Measurements from ENCODE around the gene SRSF2.

SRSF2 gene

DNA sequence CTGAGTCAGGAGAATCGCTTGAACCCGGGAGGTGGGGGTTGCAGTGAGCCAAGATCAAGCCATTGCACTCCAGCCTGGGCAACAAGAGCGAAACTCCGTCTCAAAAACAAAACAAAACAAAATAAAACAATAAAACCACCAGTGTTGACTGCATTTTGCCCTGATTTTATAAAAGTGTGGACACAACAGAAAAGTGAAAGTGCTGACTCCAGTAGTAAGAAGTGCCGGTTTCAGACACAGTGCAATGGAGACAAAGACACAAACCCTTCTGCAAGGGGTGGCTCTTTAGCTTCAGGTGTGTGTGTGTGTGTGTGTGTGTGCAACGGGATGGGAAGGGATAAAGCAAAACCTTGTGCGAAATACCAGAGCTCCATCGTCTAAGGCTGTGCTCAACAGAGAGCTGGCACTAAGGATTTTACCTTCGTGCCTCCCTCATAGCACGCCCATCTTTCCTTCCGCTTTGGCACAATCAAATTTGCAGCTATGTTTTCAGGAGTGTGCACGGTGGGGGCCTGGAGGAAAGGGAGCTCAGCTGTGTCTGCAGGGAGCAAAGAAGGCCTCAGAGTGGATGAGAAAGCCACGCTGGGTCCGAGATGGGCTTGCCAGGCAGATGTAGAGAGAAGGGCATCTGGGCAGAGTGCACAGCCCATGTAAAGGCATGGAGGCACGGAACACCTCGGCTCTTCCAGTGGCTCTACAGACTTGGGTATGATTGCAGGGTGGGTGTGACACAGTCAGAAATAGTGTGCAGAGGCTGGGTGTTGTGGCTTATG, 41.9 kb downstream of the SRSF2 start:
- ATAC-seq: no peak
- TF ChIP-seq BACH2 (CRISPR knock-in tag; IDR thresholded peaks at IDR 0.05; ENCODE audit: borderline replicate concordance) (no peak), PPARA (CRISPR knock-in tag; IDR thresholded peaks at IDR 0.05; ENCODE audit: borderline replicate concordance) (no peak), ZFP30 (CRISPR knock-in tag; IDR thresholded peaks at IDR 0.05) (no peak), RARB (CRISPR knock-in tag; IDR thresholded peaks at IDR 0.05) (no peak), ARNTL (CRISPR knock-in tag; IDR thresholded peaks at IDR 0.05; ENCODE audit: borderline replicate concordance, low read depth) (no peak), CSDC2 (CRISPR knock-in tag; IDR thresholded peaks at IDR 0.05) (no peak), TCF4 (CRISPR knock-in tag; IDR thresholded peaks at IDR 0.05; ENCODE audit: borderline replicate concordance) (no peak), TOX (CRISPR knock-in tag; IDR thresholded peaks at IDR 0.05; ENCODE audit: borderline replicate concordance) (no peak)
- TF ChIP-seq, protein P1, sequence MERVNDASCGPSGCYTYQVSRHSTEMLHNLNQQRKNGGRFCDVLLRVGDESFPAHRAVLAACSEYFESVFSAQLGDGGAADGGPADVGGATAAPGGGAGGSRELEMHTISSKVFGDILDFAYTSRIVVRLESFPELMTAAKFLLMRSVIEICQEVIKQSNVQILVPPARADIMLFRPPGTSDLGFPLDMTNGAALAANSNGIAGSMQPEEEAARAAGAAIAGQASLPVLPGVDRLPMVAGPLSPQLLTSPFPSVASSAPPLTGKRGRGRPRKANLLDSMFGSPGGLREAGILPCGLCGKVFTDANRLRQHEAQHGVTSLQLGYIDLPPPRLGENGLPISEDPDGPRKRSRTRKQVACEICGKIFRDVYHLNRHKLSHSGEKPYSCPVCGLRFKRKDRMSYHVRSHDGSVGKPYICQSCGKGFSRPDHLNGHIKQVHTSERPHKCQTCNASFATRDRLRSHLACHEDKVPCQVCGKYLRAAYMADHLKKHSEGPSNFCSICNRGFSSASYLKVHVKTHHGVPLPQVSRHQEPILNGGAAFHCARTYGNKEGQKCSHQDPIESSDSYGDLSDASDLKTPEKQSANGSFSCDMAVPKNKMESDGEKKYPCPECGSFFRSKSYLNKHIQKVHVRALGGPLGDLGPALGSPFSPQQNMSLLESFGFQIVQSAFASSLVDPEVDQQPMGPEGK (CRISPR knock-in tag; IDR thresholded peaks at IDR 0.05; ENCODE audit: borderline replicate concordance): no peak

DNA sequence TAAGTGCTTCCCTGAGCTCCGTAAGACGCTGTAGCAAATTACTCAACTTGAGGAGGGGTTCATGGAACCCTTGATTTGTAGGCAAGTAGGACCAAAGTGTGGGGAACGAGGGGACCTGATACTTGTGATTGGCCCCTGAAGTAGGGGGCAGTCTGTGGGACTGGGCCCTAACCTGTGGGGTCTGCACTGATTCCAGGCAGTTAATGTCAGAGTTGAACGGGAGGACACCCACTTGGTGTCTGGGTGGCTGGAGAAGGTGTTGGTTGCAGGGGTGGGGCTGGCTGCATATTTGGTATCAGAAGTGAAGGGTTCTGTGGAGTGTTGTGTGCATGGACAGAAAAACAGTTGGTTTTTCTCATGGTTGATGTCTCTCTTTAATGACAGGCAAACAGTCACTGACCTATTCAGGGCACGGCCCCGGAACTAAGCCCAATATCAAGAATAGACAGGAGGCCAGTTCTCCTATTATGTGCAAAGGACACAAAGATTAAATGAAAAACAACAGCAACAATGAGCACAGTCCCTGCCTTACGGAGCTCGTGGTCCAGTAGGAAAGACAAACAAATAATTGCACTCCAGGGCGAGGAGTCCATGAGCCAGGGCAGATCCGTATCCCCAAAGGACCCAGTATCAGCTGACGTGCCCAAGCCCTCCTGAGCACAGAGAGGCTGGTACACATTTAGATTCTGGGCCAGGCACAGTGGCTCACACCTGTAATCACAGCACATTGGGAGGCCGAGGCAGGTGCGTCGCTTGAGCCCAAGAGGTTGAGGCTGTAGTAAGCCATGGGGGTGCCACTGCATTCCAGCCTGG, 45.5 kb downstream of the SRSF2 start:
- no peak for ATAC-seq
- TF ChIP-seq BACH2 (CRISPR knock-in tag; IDR thresholded peaks at IDR 0.05; ENCODE audit: borderline replicate concordance): no peak
- TF ChIP-seq SNAI2 (CRISPR knock-in tag; IDR thresholded peaks at IDR 0.05): no peak
- TF ChIP-seq ZC3H10 (CRISPR knock-in tag; IDR thresholded peaks at IDR 0.05): no peak
- no peak for TF ChIP-seq GLIS3 (CRISPR knock-in tag; IDR thresholded peaks at IDR 0.05)
- TF ChIP-seq CSDC2 (CRISPR knock-in tag; IDR thresholded peaks at IDR 0.05): no peak
- no peak for TF ChIP-seq ZFP3 (CRISPR knock-in tag; IDR thresholded peaks at IDR 0.05)
- TF ChIP-seq, protein P2, sequence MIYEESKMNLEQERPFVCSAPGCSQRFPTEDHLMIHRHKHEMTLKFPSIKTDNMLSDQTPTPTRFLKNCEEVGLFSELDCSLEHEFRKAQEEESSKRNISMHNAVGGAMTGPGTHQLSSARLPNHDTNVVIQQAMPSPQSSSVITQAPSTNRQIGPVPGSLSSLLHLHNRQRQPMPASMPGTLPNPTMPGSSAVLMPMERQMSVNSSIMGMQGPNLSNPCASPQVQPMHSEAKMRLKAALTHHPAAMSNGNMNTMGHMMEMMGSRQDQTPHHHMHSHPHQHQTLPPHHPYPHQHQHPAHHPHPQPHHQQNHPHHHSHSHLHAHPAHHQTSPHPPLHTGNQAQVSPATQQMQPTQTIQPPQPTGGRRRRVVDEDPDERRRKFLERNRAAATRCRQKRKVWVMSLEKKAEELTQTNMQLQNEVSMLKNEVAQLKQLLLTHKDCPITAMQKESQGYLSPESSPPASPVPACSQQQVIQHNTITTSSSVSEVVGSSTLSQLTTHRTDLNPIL (CRISPR knock-in tag; IDR thresholded peaks at IDR 0.05; ENCODE audit: low read depth): no peak
- TF ChIP-seq ZFP30 (CRISPR knock-in tag; IDR thresholded peaks at IDR 0.05): no peak
- TF ChIP-seq, protein P3, sequence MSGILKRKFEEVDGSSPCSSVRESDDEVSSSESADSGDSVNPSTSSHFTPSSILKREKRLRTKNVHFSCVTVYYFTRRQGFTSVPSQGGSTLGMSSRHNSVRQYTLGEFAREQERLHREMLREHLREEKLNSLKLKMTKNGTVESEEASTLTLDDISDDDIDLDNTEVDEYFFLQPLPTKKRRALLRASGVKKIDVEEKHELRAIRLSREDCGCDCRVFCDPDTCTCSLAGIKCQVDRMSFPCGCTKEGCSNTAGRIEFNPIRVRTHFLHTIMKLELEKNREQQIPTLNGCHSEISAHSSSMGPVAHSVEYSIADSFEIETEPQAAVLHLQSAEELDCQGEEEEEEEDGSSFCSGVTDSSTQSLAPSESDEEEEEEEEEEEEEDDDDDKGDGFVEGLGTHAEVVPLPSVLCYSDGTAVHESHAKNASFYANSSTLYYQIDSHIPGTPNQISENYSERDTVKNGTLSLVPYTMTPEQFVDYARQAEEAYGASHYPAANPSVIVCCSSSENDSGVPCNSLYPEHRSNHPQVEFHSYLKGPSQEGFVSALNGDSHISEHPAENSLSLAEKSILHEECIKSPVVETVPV (CRISPR knock-in tag; IDR thresholded peaks at IDR 0.05): no peak
- no peak for TF ChIP-seq RARB (CRISPR knock-in tag; IDR thresholded peaks at IDR 0.05)
- no peak for TF ChIP-seq PPARA (CRISPR knock-in tag; IDR thresholded peaks at IDR 0.05; ENCODE audit: borderline replicate concordance)
- TF ChIP-seq, protein P4, sequence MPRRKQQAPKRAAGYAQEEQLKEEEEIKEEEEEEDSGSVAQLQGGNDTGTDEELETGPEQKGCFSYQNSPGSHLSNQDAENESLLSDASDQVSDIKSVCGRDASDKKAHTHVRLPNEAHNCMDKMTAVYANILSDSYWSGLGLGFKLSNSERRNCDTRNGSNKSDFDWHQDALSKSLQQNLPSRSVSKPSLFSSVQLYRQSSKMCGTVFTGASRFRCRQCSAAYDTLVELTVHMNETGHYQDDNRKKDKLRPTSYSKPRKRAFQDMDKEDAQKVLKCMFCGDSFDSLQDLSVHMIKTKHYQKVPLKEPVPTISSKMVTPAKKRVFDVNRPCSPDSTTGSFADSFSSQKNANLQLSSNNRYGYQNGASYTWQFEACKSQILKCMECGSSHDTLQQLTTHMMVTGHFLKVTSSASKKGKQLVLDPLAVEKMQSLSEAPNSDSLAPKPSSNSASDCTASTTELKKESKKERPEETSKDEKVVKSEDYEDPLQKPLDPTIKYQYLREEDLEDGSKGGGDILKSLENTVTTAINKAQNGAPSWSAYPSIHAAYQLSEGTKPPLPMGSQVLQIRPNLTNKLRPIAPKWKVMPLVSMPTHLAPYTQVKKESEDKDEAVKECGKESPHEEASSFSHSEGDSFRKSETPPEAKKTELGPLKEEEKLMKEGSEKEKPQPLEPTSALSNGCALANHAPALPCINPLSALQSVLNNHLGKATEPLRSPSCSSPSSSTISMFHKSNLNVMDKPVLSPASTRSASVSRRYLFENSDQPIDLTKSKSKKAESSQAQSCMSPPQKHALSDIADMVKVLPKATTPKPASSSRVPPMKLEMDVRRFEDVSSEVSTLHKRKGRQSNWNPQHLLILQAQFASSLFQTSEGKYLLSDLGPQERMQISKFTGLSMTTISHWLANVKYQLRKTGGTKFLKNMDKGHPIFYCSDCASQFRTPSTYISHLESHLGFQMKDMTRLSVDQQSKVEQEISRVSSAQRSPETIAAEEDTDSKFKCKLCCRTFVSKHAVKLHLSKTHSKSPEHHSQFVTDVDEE (CRISPR knock-in tag; IDR thresholded peaks at IDR 0.05): no peak
- TF ChIP-seq, protein P1 (CRISPR knock-in tag; IDR thresholded peaks at IDR 0.05; ENCODE audit: borderline replicate concordance): no peak

DNA sequence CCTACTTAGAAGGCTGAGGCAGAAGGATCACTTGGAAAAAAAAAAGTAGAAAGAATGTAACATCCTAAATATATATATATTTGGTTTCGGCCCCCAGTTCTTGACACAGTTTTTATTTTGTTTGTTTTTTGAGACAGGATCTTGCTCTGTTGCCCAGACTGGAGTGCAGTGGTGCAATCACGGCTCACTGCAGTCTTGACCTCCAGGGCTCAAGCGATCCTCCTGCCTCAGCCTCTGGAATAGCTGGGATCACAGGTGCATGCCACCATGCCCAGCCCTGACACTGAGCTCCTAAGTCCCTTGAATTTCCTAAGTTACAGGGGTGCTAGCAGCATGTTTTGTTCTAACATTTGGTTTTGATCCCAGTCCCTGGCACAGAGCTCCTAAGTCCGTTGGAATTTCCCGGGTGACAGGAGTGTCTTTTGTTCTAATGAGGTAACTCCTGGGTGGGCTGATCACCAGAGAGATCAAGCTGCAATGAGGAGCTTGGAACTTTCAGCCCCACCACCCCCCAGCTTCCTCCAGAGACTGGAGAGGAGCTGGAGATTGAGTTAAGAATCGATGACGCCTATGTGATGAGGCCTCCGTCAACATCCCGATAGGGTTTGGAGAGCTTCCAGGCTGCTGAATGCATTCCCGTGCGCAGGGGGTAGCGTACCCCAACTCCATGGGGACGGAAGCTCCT, 46.4 kb downstream of the SRSF2 start:
- TF ChIP-seq RARB (CRISPR knock-in tag; IDR thresholded peaks at IDR 0.05): no peak
- TF ChIP-seq OSR1 (CRISPR knock-in tag; IDR thresholded peaks at IDR 0.05): no peak
- no peak for TF ChIP-seq SNAI2 (CRISPR knock-in tag; IDR thresholded peaks at IDR 0.05)
- TF ChIP-seq ZFP30 (CRISPR knock-in tag; IDR thresholded peaks at IDR 0.05): no peak
- TF ChIP-seq CSDC2 (CRISPR knock-in tag; IDR thresholded peaks at IDR 0.05): no peak
- TF ChIP-seq ESRRG (CRISPR knock-in tag; IDR thresholded peaks at IDR 0.05): no peak
- TF ChIP-seq ZNF565 (CRISPR knock-in tag; conservative IDR thresholded peaks at IDR 0.05; ENCODE audit: low read depth): no peak
- TF ChIP-seq, protein P3 (CRISPR knock-in tag; IDR thresholded peaks at IDR 0.05): no peak
- ATAC-seq: no peak
